Measurements from ENCODE around the gene ZFAND4. TPM values are rescaled to one million over a fixed set of nuclear protein-coding genes. Genes with fewer than 3 reads are reported as not detected.

The ZFAND4 gene
- polyA plus RNA-seq, 1 donor (not counting 4 experiments of a cell fraction or from before 2014, with no cell fraction given), result 2.9 TPM

- DNase-seq (ENCODE audit: low read depth, low spot score), result no peak
- H3K79me2 ChIP-seq (ENCODE audit: control insufficient read depth, insufficient read depth, low read length), result no peaks in the 10 kb centered on the region
Observed at GRCh38 chr10:45599021-45599603, 73.5 kb downstream of the ZFAND4 start.

GRCh38 chr10:45596526-45596925, 76.0 kb downstream of the ZFAND4 start:
- no peak for FAIRE-seq
- no peak overlapping the region for H2AFZ ChIP-seq (ENCODE audit: control insufficient read depth, low read length)
- H3K9me1 ChIP-seq (ENCODE audit: control insufficient read depth, extremely low read depth, insufficient read depth, low read length), result no peaks in the 10 kb centered on the region
- no peak for TF ChIP-seq CTCF (optimal IDR thresholded peaks at IDR 0.05 in 1 of 3, IDR thresholded peaks at IDR 0.05 in 1 of 3, conservative IDR thresholded peaks at IDR 0.05 in 1 of 3; ENCODE audit: extremely low read depth in 1 of 3, insufficient read depth in 2 of 3, low read length in 3 of 3)
- TF ChIP-seq EZH2 (IDR thresholded peaks at IDR 0.05; ENCODE audit: low read length), result no peak
- no peak overlapping the region for H3K4me2 ChIP-seq (ENCODE audit: control insufficient read depth, extremely low read depth, insufficient read depth, low read depth, low read length)
- dilution Hi-C loops (cut with MboI; ENCODE audit: extremely low pct_ligation_motif_present, low sequenced_read_pairs), result no loop called here
- peaks cover 11% of the 10 kb centered on the region for H3K27me3 ChIP-seq (ENCODE audit: control insufficient read depth, extremely low read depth, insufficient read depth, low read length)
- no peak overlapping the region for H3K4me3 ChIP-seq (ENCODE audit: control insufficient read depth in 2 of 3, extremely low read depth in 1 of 3, insufficient read depth in 2 of 3, low read depth in 1 of 3, low read length in 3 of 3)
- no peak overlapping the region for H3K9ac ChIP-seq (ENCODE audit: control insufficient read depth, extremely low read depth, insufficient read depth, low read length)
- H4K20me1 ChIP-seq (ENCODE audit: control insufficient read depth, extremely low read depth, insufficient read depth, low read length), result no peaks in the 10 kb centered on the region
- no peaks in the 10 kb centered on the region for H3K36me3 ChIP-seq (ENCODE audit: control insufficient read depth in 2 of 2, extremely low read depth in 1 of 2, insufficient read depth in 2 of 2, low read length in 2 of 2)
- H3K4me1 ChIP-seq (ENCODE audit: control insufficient read depth, extremely low read depth, insufficient read depth, low read length), result peaks cover 9% of the 10 kb centered on the region
- no peaks in the 10 kb centered on the region for H3K9me3 ChIP-seq (ENCODE audit: control insufficient read depth, low read depth, low read length)
- no peaks in the 10 kb centered on the region for H3K79me2 ChIP-seq (ENCODE audit: control insufficient read depth, insufficient read depth, low read length)
- H3K27ac ChIP-seq (ENCODE audit: control insufficient read depth, insufficient read depth, low read length), result no peak overlapping the region
- no peak for DNase-seq (ENCODE audit: low read depth, low spot score)

More at GRCh38 chr10:45599021-45599603, 73.5 kb downstream of the ZFAND4 start:
- peaks cover 4% of the 10 kb centered on the region for H3K4me1 ChIP-seq (ENCODE audit: control insufficient read depth, extremely low read depth, insufficient read depth, low read length)
- H4K20me1 ChIP-seq (ENCODE audit: control insufficient read depth, extremely low read depth, insufficient read depth, low read length), result no peaks in the 10 kb centered on the region
- no peak overlapping the region for H3K27ac ChIP-seq (ENCODE audit: control insufficient read depth, insufficient read depth, low read length)
- no peak overlapping the region for H2AFZ ChIP-seq (ENCODE audit: control insufficient read depth, low read length)
- FAIRE-seq, result no peak
- no peak overlapping the region for H3K9ac ChIP-seq (ENCODE audit: control insufficient read depth, extremely low read depth, insufficient read depth, low read length)
- dilution Hi-C loops (cut with MboI; ENCODE audit: extremely low pct_ligation_motif_present, low sequenced_read_pairs), result no loop called here
- H3K27me3 ChIP-seq (ENCODE audit: control insufficient read depth, extremely low read depth, insufficient read depth, low read length), result peaks cover 11% of the 10 kb centered on the region
- TF ChIP-seq CTCF (optimal IDR thresholded peaks at IDR 0.05 in 1 of 3, IDR thresholded peaks at IDR 0.05 in 1 of 3, conservative IDR thresholded peaks at IDR 0.05 in 1 of 3; ENCODE audit: extremely low read depth in 1 of 3, insufficient read depth in 2 of 3, low read length in 3 of 3), result no peak
- no peak for TF ChIP-seq EZH2 (IDR thresholded peaks at IDR 0.05; ENCODE audit: low read length)
- no peaks in the 10 kb centered on the region for H3K36me3 ChIP-seq (ENCODE audit: control insufficient read depth in 2 of 2, extremely low read depth in 1 of 2, insufficient read depth in 2 of 2, low read length in 2 of 2)
- no peak overlapping the region for H3K4me2 ChIP-seq (ENCODE audit: control insufficient read depth, extremely low read depth, insufficient read depth, low read depth, low read length)
- no peaks in the 10 kb centered on the region for H3K9me1 ChIP-seq (ENCODE audit: control insufficient read depth, extremely low read depth, insufficient read depth, low read length)
- no peak overlapping the region for H3K4me3 ChIP-seq (ENCODE audit: control insufficient read depth in 2 of 3, extremely low read depth in 1 of 3, insufficient read depth in 2 of 3, low read depth in 1 of 3, low read length in 3 of 3)
- no peaks in the 10 kb centered on the region for H3K9me3 ChIP-seq (ENCODE audit: control insufficient read depth, low read depth, low read length)
